Measurements from ENCODE around the gene SASH3.
A peak's percentile ranks its signal among the peaks of the same experiment; 100 is the strongest.

The SASH3 gene

DNA sequence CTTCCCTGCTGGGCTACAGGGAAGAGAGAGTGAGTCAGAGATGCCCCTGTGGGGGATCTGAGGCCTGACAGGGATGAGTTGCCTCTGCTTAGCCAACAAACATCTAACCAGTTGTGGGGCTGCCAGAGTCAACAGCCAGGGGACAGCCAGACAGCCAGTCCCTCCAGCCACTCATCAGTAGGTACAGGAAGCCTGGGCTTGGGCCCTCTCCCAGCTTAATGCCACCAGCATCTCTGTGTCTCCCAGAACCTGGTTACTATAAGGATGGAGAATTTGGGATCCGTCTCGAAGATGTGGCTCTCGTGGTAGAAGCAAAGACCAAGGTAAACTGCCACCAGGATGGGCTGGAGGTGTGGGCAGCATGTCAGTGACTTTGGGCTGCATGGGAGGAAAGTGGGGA, 17.3 kb upstream of the SASH3 start:
- no peaks in the 10 kb centered on the region for H3K27me3 ChIP-seq (ENCODE audit: insufficient read depth, low read length, poor library complexity)
- H3K27ac ChIP-seq (ENCODE audit: low read length), result peak overlapping the region; percentile 93
- no peak for ATAC-seq (ENCODE audit: insufficient read depth, low read depth)

GRCh38 chrX:129763666-129764065, 16.1 kb upstream of the SASH3 start:
- H3K79me2 ChIP-seq (ENCODE audit: insufficient read depth, low read length), result peaks cover 6% of the 10 kb centered on the region; the same call in 1 of the 2 replicates
- H4K20me1 ChIP-seq (ENCODE audit: insufficient read depth, low read length), result no peaks in the 10 kb centered on the region
- H3K9ac ChIP-seq (ENCODE audit: low read depth, low read length), result no peak overlapping the region
- H2AFZ ChIP-seq (ENCODE audit: low read depth, low read length), result no peak overlapping the region
- H3K27ac ChIP-seq (ENCODE audit: low read length), result peak overlapping the region; percentile 59
- no peaks in the 10 kb centered on the region for H3K9me3 ChIP-seq (ENCODE audit: insufficient read depth, low read length, severe bottlenecking)
- no peaks in the 10 kb centered on the region for H3K36me3 ChIP-seq (ENCODE audit: insufficient read depth, low read length)
- no peak for ATAC-seq (ENCODE audit: insufficient read depth, low read depth)
- DNase-seq, result no peak
- no peaks in the 10 kb centered on the region for H3K27me3 ChIP-seq (ENCODE audit: insufficient read depth, low read length, poor library complexity)
- H3K4me2 ChIP-seq (ENCODE audit: insufficient read depth, low read length), result no peak overlapping the region
- H3K4me3 ChIP-seq (ENCODE audit: low read depth in 1 of 2, low read length in 2 of 2), result no peak overlapping the region
- TF ChIP-seq EZH2 (IDR thresholded peaks at IDR 0.05; ENCODE audit: borderline replicate concordance, low read depth, low read length, severe bottlenecking) (no peak), CTCF (IDR thresholded peaks at IDR 0.05; ENCODE audit: borderline replicate concordance, extremely low read depth, low read length, poor library complexity, severe bottlenecking) (no peak)
- H3K4me1 ChIP-seq (ENCODE audit: insufficient read depth, low read length), result peaks cover 75% of the 10 kb centered on the region

More for the DNA sequence above, 17.3 kb upstream of the SASH3 start:
- Histone ChIP-seq H2AFZ (ENCODE audit: low read depth, low read length) (no peak overlapping the region), H3K79me2 (ENCODE audit: insufficient read depth, low read length) (no peaks in the 10 kb centered on the region; the same call in 1 of the 2 replicates), H3K9ac (ENCODE audit: low read depth, low read length) (no peak overlapping the region), H4K20me1 (ENCODE audit: insufficient read depth, low read length) (no peaks in the 10 kb centered on the region), H3K4me2 (ENCODE audit: insufficient read depth, low read length) (no peak overlapping the region), H3K36me3 (ENCODE audit: insufficient read depth, low read length) (no peaks in the 10 kb centered on the region), H3K4me3 (ENCODE audit: low read depth in 1 of 2, low read length in 2 of 2) (no peak overlapping the region), H3K9me3 (ENCODE audit: insufficient read depth, low read length, severe bottlenecking) (no peaks in the 10 kb centered on the region), H3K4me1 (ENCODE audit: insufficient read depth, low read length) (peaks cover 73% of the 10 kb centered on the region)
- DNase-seq, result no peak
- TF ChIP-seq EZH2 (IDR thresholded peaks at IDR 0.05; ENCODE audit: borderline replicate concordance, low read depth, low read length, severe bottlenecking), result no peak
- TF ChIP-seq CTCF (IDR thresholded peaks at IDR 0.05; ENCODE audit: borderline replicate concordance, extremely low read depth, low read length, poor library complexity, severe bottlenecking), result no peak

- no peaks in the 10 kb centered on the region for H3K9me3 ChIP-seq (ENCODE audit: insufficient read depth, low read length, severe bottlenecking)
- no peak overlapping the region for H2AFZ ChIP-seq (ENCODE audit: low read depth, low read length)
- TF ChIP-seq CTCF (IDR thresholded peaks at IDR 0.05; ENCODE audit: borderline replicate concordance, extremely low read depth, low read length, poor library complexity, severe bottlenecking), result no peak
- no peak for TF ChIP-seq EZH2 (IDR thresholded peaks at IDR 0.05; ENCODE audit: borderline replicate concordance, low read depth, low read length, severe bottlenecking)
- DNase-seq, result no peak
- H3K36me3 ChIP-seq (ENCODE audit: insufficient read depth, low read length), result no peaks in the 10 kb centered on the region
- H3K79me2 ChIP-seq (ENCODE audit: insufficient read depth, low read length), result peaks cover 19% of the 10 kb centered on the region
- H4K20me1 ChIP-seq (ENCODE audit: insufficient read depth, low read length), result no peaks in the 10 kb centered on the region
- peak overlapping the region; percentile 99 for H3K27ac ChIP-seq (ENCODE audit: low read length)
- ATAC-seq (ENCODE audit: insufficient read depth, low read depth), result peak; percentile 2
- peak overlapping the region; percentile 60 for H3K9ac ChIP-seq (ENCODE audit: low read depth, low read length)
- no peak overlapping the region; a peak in 1 of 4 replicates for H3K4me3 ChIP-seq (ENCODE audit: low read depth in 1 of 2, low read length in 2 of 2)
- no peak overlapping the region; the same call in 1 of the 2 replicates for H3K4me2 ChIP-seq (ENCODE audit: insufficient read depth, low read length)
- no peaks in the 10 kb centered on the region for H3K27me3 ChIP-seq (ENCODE audit: insufficient read depth, low read length, poor library complexity)
- H3K4me1 ChIP-seq (ENCODE audit: insufficient read depth, low read length), result peaks cover 78% of the 10 kb centered on the region
Observed at GRCh38 chrX:129768186-129768585, 11.6 kb upstream of the SASH3 start.

All from DND-41 (cell line).